HG03139 (cell line): Measurements from ENCODE around the gene PRDX4.
"Not testable (repeated sequence)": the region's sequence is repeated elsewhere in the genome, so short reads cannot be mapped to it uniquely, and the experiment has no call there.

Source experiments
- ATAC-seq: cut with Tn5 transposase; IDR thresholded peaks from one replicate; pipeline ENCODE4 v1.9.1; 2021; ENCODE audit not compliant: unreplicated experiment

PRDX4 gene

DNA sequence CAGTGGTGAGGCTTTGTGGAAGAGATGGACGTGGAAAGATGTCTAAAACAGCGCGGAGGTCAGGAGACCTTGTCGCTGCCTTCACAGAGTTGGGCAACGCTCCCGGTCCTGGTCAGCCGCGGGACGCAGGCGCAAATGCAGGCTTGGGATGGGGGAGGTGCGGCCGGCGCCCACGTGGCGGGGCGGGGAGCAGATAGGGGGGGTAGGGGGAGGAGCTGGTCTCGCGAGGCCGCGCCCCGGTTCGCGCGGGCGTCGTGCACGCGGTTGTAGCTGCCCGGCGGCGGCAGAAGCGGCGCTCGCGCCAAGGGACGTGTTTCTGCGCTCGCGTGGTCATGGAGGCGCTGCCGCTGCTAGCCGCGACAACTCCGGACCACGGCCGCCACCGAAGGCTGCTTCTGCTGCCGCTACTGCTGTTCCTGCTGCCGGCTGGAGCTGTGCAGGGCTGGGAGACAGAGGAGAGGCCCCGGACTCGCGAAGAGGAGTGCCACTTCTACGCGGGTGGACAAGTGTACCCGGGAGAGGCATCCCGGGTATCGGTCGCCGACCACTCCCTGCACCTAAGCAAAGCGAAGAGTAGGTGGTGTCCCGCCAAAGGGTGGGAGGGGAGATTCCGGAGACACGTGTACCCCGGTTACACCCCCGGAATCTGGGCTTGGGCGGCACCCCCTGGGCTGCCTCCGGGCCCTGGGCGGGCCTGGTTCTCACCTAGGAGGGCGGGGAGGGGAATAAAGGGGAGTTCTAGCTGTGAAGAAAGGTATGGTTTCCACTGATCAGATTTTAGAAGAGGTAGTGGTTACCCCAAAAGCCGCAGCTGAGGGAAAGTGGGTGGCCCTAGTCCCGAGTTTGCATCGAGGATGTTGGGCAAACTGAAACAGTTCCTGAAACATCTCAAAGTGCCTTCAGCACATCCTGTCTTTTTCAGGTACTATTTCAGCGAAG, at the start of gene PRDX4:
TSS of gene PRDX4 (plus strand) at position 255 of the 939 bp plus-strand sequence. CDS start at position 333, 78 bp downstream.
- ATAC-seq, result peak; percentile 50

DNA sequence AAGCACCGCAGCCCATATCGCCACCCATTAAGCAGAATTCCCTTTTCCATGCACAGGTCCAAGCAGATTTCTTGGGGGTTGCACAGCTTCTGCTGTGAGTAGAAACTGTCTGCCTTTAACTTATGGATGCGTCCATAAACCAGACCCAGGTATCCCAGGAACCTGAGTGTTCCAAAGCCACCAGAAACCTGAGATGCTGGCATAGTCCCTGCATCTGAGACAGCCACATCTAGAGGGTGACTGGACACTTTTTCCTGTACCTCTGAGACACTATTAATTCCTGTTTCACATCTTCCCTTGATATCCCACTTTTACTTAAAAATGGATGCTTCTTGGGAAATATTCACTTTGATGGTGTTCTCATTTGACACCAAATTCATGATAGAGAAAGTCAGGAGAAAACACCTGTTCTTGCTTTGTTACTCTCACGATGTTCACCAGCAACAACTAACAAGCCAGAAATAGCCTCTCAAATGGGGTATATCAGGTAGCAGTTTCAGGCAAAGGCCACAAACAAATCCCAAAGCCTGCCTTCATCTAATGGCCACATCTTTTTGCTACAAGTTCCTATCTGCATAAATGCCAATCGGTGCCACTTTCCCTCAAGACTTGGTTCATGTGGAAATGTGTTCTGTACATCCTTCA, 45.5 kb upstream of the PRDX4 start:
- ATAC-seq, result no peak

DNA sequence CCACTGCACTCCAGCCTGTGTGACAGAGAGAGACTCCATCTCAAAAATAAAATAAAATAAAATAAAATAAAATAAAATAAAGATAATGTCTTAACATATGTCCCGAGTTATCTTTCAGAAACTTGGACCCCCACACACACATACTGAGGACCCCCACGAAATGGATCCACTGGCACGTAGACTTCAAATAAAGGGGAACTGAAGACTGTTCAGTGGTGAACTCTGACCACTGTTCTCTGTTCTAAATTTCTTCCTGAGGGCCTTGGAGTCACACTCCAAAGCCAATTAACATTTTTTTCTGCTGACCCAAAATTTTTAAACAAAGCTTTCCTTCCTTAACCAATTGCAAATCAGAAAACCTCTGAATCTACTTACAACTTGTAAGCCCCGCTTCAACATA, 43.5 kb upstream of the PRDX4 start:
- no peak for ATAC-seq

DNA sequence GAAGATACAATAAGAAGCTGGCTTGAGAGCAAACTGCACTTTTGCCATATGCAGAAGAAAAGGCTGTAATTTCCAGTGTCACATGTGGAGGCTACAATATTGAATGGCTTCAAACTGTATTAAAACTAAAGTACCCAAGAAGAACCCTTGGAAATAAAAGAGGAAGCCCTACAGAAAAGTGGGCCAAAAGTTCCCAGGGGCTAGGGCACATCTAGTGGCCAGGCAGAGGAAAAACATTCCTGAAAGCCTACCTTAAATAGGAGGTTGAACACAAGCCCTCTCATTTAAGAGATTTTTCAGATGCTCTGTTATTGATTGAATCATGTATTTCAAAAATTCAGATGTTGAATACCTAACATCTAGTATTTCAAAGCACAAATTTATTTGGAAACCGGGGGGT, 40.6 kb upstream of the PRDX4 start:
- no peak for ATAC-seq

DNA sequence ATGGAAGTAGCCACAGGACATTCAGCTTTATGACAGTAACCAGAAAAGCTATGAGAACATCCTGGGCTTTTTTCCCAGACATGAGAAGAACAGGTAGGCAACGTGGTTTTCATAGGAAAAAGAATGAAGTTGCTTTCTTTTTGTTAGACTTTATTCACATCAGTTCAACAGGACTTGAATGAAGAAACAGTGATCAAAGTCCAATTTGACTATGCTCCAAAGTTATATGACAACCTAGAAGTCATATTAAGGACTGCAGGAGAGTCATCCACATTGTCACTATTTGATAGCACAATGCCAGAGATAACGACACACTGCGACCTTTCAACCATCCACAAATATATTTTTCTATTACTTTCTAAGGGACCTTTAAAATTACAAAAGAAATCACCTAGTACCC, 39.2 kb upstream of the PRDX4 start:
- no peak for ATAC-seq

DNA sequence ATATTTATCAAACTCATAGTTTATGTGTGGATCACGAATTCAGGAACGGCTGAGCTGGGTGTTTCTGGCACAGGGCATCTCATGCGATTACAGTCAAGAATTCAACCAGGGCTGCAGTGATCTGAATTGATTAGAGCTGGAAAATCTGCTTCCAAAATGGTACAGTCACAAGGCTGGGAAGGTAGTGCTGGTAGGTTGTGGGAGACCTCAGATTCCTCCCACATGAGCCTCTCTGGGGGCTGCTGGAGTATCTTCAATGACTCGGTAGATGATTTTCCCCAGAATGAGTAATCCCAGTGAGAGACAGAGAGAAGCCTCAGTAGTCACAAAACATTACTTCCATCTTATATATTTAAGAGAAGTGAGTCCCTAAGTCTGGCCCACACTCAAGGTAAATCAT, 36.2 kb upstream of the PRDX4 start:
- ATAC-seq, result no peak

DNA sequence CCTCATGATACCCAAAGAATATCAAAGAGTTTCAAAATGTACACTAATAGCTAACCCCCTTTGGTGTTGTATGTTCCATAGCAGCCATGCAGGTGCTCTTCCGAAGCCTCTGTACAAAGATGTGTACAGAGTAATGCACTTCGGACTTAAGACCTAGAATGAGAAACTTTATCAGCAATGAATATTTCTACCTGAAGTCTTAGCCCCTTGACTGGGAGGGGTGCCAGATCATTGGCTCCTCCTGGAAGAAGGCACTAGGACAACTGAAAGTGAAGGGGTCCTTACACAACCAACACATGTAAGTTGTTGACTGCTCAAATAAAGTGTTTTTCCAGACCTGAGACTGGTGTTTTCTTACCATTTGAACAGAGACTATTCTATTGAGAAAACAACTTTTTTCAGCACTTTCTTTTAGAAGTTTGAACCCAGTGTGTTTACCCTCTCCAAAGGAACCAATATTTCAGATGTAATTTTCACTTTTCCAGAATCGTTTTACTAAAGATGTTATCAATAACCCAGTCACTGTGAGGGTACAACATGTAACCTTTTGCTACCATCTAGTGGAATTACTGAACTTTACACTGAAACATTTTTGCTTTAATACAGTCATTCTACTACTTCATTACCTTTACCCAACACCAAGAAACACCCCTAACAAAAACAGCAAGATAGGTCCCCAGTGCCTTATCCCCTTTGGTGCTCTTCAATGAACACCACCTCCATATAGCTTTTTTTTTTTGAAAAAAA, 33.3 kb upstream of the PRDX4 start:
- no peak for ATAC-seq

DNA sequence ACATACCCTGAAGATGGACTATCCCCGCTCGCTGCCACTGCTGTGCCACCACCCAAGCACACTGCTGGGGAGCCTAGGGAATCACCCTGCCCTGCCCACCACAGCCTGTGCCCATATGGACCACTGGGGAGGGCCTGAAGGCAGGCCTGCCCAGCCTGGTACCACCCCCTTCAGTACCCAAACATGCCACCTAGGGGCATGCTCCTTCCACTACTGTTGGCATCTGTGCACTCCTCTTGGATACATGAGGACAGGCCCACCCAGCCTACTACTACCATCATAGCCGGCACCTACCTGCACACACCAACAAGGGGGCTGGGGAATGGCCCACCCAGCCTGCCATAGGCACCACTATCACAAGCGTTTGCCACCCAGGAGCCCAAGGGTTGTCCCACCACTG, 30.1 kb upstream of the PRDX4 start:
- ATAC-seq, result no peak

DNA sequence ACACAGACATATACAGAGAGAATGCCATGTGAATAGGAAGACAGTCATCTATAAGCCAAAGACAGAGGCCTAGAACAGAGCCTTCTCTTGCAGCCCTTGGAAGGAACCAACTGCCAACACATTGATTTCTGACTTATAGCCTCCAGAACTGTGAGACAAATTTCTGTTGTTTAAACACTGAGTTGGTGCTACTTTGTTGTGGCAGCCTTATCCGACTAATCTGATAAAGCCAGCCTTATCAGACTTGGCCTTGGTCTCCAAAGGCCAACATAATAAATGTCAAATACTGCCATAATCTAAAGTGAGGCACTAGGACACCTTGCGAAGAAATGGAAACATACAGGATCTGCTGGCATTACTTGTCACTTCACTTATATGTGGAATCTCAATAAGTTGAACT, 24.3 kb upstream of the PRDX4 start:
- no peak for ATAC-seq

DNA sequence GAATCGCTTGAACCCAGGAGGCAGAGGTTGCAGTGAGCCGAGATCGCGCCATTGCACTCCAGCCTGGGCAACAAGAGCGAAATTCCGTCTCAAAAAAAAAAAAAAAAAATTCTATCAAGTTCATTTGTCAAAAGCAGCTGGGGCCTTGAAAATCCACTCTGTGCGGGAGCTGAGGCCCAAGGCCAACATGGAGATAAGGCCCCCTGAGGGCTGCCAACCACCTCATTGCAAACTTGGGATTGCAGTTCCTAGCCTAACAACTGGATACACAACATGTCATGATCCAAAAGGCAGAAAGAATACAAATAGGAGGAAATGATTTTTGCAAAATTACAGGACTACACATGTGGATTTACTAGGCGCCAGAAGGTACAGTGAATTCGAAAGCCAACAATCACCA, 22.5 kb upstream of the PRDX4 start:
- no peak for ATAC-seq

DNA sequence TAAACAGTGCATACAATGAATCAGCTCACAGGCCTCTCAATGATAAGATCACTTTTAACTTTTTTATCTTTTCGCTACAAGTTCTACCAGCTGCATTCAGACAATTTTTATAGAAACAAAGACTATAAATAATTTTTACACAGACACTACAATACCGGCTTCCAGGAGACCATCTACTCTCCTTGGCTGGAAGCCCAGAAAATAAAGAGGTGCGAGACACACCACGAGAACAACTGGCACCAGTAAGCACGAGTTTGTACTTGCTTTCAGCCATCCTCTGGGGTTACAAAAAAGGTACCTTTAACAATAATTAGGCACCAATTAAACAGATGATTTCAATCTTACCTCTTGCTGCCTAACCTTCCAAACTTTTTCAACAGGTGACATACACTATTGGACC, 11.2 kb upstream of the PRDX4 start:
- no peak for ATAC-seq

DNA sequence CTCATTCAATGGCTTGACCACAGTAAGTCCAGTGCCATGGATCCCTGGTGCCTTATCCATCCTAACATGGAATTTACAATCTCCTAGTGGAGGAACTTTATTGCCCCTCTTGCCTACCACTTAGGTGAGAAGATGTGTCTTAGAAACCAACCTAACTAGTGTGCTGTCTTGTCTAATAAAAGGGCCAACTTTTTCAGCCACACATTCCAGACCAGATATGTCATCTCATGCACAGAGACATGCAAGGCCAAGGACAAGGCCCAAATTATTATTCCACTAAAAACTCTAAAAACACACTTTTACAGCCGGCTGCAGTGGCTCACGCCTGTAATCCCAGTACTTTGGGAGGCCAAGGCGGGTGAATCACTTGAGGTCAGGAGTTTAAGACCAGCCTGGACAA, 10.6 kb upstream of the PRDX4 start:
- no peak for ATAC-seq

DNA sequence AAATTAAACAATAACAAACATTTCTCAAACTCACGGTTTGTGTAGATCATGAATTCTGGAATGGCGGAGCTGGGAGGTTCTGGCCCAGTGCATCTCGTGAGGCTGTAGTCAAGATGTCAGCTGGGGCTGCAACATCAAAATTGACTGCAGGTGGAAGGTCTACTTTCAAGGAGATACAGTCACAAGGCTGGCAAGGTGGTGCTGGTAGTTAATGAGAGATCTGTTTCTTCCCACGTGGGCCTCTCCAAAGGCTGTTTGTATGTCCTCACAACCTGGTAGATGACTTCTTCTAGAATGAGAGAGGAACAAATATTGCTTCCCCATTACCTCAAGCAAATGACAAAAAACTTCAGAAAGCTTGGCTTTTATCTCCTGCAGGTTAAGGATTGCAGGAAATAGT, 8.0 kb upstream of the PRDX4 start:
- no peak for ATAC-seq

DNA sequence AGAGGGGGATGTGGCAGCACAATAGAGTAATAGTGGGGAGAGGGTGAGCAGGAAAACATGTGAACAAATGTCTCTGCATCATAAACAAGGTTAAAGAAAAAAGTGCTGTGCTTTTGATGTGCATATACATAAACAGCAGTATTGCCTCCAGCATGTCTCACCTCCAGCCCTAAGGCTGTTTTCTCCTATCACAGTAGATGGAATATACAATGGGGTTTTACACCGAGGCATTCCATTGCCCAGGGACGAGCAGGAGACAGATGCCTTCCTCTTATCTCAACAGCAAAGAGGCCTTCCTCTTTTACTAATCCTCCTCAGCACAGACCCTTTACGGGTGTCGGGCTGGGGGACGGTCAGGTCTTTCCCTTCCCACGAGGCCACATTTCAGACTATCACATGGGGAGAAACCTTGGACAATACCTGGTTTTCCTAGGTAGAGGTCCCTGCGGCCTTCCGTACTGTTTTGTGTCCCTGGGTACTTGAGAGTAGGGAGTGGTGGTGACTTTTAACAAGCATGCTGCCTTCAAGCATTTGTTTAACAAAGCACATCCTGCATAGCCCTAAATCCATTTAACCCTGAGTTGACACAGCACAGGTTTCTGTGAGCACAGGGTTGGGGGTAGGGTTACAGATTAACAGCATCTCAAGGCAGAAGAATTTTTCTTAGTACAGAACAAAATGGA, 7.1 kb upstream of the PRDX4 start:
- ATAC-seq, result not testable (repeated sequence)

DNA sequence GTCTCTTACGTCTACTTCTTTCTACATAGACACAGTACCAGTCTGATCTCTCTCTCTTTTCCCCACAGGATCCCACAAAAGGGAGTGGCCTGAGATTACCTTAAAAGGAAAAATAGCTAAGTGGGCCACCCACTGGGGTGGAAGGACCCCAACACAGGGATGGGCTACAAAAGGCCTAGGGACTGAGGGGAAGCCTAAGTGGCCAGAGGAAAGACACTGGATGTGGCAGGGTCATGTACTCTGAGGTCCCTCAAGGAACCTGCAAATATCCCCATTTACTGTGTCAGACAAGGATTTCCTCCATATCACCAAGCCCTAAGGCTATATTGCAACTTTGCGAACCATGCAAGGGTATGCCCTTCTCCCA, 6.5 kb upstream of the PRDX4 start:
- ATAC-seq, result no peak

DNA sequence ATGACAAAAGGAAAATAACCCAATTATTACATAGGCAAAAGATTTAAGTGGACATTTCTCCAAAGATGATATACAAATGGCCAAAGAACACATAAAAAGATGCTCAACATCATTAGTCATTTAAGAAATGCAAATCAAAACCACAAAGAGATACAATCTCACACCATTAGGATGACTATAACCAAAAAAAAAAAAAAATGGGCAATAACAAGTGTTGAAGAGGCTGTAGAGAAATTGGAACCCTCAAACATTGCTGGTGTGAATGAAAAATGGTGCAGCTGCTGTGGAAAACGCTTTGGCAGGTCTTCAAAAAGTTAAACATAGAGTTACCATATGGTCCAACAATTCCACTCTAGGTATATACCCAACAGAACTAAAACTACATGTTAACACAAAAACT, 5.6 kb upstream of the PRDX4 start:
- ATAC-seq, result no peak

DNA sequence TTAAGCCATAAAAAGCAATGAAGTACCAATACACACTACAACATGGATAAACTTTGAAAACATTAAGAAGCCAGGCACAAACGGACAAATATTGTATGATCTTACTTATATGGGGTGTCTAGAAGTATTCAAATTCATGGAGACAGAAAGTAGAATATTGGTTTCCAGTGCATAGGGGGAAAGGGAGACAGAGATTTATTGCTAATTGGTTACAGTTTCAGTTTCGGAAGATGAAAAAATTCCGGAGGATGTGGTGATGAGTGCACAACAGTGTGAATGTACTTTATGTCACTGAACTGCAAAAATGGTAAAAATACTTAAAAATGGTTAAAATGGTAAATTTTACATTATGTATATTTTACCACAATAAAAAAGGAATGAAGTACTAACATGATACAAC, 5.1 kb upstream of the PRDX4 start:
- ATAC-seq, result peak; percentile 52

DNA sequence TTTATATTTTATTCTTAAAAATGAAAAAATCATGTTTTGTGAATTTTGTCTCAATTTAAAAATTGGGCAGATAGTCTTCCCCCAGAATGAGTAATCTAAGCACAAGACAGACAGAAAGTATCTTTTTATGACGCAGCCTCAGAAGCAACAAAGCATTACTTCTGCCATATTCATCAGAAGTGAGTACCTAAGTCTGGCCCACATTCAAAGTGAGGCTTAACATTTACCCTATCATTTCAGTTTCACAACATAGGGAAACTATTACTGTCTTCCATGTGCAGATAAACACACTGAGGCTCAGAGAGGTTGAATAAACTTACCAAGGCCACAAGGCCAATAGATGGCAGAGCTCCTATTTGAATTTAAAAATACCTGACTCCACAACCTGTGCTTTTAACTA, 4.4 kb upstream of the PRDX4 start:
- peak; percentile 40 for ATAC-seq

DNA sequence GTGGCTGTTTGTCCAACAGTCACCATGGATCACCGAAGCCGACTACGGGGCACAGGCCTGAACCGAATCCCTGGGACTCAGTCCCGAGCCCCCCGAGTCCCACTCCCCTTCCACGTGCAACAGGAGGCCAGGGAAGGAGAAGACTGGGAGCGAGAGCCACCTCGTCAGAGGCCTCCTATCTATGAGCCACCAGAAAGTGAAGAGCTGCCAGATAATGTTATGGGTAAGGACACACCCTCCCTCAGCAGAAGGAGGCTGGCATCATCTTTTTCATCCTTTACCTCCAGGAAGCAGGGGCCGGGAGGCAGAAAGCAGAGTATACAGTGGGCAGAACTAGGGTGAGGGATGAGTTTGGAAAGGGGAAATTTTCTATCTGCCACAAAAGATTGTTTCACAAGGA, 2.8 kb upstream of the PRDX4 start:
- ATAC-seq, result no peak

DNA sequence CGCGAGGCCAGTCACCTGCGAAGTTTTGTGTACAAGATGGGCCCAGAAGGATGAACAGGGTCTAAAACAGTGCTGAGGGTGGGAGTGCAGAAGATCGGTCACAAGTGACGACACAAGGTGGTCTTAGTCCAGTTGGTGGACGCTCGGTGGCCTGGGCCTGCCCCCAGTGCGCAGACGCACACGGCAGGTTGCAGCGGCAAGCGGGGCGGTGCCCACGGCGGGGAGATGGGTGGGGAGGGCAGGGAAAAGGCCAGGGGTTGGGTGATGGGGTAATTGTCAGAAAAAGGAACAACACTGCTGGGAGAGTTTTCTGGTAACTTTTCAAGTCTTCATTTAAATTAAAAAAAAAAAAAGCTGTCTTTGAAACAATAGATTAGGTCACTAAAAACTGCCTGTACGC, 1.0 kb upstream of the PRDX4 start:
- ATAC-seq, result no peak

DNA sequence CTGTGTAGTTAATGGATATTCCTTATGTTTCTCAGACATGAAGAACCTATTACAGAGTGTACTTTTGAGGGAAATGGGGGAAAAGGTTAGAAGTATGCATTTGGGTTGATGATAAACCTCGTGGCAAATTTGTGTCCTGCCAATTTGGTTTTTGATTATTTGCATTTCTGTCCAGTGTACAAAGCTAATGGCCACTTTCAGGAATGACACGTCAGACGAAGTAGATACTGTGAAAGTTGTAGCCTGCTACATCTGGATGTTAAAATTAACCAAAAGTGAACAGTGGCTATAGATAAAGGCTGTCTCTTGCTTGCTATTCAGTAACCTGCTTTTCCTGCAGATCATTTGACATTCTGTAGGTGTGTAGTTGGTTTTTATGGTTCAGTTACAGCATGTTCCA, 1.0 kb downstream of the PRDX4 start:
- peak; percentile 40 for ATAC-seq
